Measurements from ENCODE around the gene SERPINB6. TPM values are rescaled to one million over a fixed set of nuclear protein-coding genes. Genes with fewer than 3 reads are reported as not detected.

The SERPINB6 gene
- polyA plus RNA-seq, 1 donor (not counting 4 experiments of a cell fraction or from before 2014, with no cell fraction given) = 66.4 TPM

DNA sequence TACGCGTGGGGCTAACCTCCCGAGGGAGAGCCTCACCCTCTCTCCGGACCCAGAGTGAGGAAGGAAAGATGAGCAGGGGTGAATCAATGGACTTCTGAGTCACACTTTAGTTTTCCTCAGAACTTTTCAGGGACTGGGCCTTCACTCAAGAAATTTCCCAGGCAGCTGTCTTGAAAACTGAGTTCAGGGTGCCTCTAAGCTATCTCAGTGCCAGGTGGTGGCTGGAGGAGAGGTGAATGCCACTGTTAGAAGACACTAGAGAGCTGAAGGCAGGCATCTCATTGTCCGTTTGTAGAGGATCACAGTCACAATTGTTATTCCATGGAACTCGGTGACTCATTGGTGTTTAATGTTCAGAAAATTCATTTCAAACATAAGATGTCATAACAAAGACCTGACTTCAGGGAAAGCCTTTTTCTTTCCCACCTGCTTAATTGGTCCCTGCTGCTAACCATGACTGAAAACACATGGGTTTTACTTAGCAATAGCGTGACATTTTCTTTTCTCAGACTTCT is 5.3 kb upstream of the SERPINB6 start:
- dilution Hi-C loops (cut with MboI; ENCODE audit: extremely low pct_ligation_motif_present, low sequenced_read_pairs) = no loop called here
- H3K27me3 ChIP-seq (ENCODE audit: control insufficient read depth, extremely low read depth, insufficient read depth, low read length) = no peaks in the 10 kb centered on the region
- peak overlapping the region; percentile 24 for H2AFZ ChIP-seq (ENCODE audit: control insufficient read depth, low read length)
- no peak overlapping the region for H3K9ac ChIP-seq (ENCODE audit: control insufficient read depth, extremely low read depth, insufficient read depth, low read length)
- H3K27ac ChIP-seq (ENCODE audit: control insufficient read depth, insufficient read depth, low read length) = peak overlapping the region; percentile 45
- no peaks in the 10 kb centered on the region for H3K9me1 ChIP-seq (ENCODE audit: control insufficient read depth, extremely low read depth, insufficient read depth, low read length)
- no peak overlapping the region for H3K4me3 ChIP-seq (ENCODE audit: control insufficient read depth in 2 of 3, extremely low read depth in 1 of 3, insufficient read depth in 2 of 3, low read depth in 1 of 3, low read length in 3 of 3)
- TF ChIP-seq, protein P1, sequence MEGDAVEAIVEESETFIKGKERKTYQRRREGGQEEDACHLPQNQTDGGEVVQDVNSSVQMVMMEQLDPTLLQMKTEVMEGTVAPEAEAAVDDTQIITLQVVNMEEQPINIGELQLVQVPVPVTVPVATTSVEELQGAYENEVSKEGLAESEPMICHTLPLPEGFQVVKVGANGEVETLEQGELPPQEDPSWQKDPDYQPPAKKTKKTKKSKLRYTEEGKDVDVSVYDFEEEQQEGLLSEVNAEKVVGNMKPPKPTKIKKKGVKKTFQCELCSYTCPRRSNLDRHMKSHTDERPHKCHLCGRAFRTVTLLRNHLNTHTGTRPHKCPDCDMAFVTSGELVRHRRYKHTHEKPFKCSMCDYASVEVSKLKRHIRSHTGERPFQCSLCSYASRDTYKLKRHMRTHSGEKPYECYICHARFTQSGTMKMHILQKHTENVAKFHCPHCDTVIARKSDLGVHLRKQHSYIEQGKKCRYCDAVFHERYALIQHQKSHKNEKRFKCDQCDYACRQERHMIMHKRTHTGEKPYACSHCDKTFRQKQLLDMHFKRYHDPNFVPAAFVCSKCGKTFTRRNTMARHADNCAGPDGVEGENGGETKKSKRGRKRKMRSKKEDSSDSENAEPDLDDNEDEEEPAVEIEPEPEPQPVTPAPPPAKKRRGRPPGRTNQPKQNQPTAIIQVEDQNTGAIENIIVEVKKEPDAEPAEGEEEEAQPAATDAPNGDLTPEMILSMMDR (optimal IDR thresholded peaks at IDR 0.05 in 1 of 3, IDR thresholded peaks at IDR 0.05 in 1 of 3, conservative IDR thresholded peaks at IDR 0.05 in 1 of 3; ENCODE audit: extremely low read depth in 1 of 3, insufficient read depth in 2 of 3, low read length in 3 of 3) = no peak
- no peak for TF ChIP-seq EZH2 (IDR thresholded peaks at IDR 0.05; ENCODE audit: low read length)
- H3K4me1 ChIP-seq (ENCODE audit: control insufficient read depth, extremely low read depth, insufficient read depth, low read length) = peaks cover 22% of the 10 kb centered on the region
- H3K79me2 ChIP-seq (ENCODE audit: control insufficient read depth, insufficient read depth, low read length) = no peaks in the 10 kb centered on the region
- FAIRE-seq (no peak), DNase-seq (ENCODE audit: low read depth, low spot score) (no peak)
- H3K9me3 ChIP-seq (ENCODE audit: control insufficient read depth, low read depth, low read length) = no peaks in the 10 kb centered on the region
- peak overlapping the region; percentile 22 for H3K4me2 ChIP-seq (ENCODE audit: control insufficient read depth, extremely low read depth, insufficient read depth, low read depth, low read length)
- no peaks in the 10 kb centered on the region for H3K36me3 ChIP-seq (ENCODE audit: control insufficient read depth in 2 of 2, extremely low read depth in 1 of 2, insufficient read depth in 2 of 2, low read length in 2 of 2)
- H4K20me1 ChIP-seq (ENCODE audit: control insufficient read depth, extremely low read depth, insufficient read depth, low read length) = no peaks in the 10 kb centered on the region

DNA sequence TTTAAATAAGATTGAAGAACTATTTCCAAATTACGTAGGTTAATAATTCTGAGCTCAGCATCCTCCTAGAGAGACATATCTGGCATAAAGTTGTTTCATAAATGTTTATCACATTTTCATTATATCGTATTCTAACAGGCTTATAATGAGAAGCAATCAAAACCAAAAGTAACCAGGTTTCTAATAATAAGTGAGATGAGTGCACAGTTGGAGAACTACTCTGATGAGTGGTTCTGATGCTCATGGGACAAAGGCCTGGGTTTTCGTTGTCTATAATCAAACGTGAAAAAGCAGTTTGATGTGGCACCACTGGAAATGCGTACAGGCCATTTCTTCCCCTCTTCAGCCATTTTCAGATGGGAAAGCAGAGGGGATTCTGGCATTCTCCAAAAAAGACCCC is 4.7 kb upstream of the SERPINB6 start:
- no peaks in the 10 kb centered on the region for H3K9me3 ChIP-seq (ENCODE audit: control insufficient read depth, low read depth, low read length)

More for the DNA sequence above, 4.7 kb upstream of the SERPINB6 start:
- TF ChIP-seq EZH2 (IDR thresholded peaks at IDR 0.05; ENCODE audit: low read length) = no peak
- TF ChIP-seq, protein P1 (optimal IDR thresholded peaks at IDR 0.05 in 1 of 3, IDR thresholded peaks at IDR 0.05 in 1 of 3, conservative IDR thresholded peaks at IDR 0.05 in 1 of 3; ENCODE audit: extremely low read depth in 1 of 3, insufficient read depth in 2 of 3, low read length in 3 of 3) = no peak
- Histone ChIP-seq H3K4me2 (ENCODE audit: control insufficient read depth, extremely low read depth, insufficient read depth, low read depth, low read length) (no peak overlapping the region), H3K27ac (ENCODE audit: control insufficient read depth, insufficient read depth, low read length) (no peak overlapping the region), H3K9me1 (ENCODE audit: control insufficient read depth, extremely low read depth, insufficient read depth, low read length) (no peaks in the 10 kb centered on the region), H3K4me3 (ENCODE audit: control insufficient read depth in 2 of 3, extremely low read depth in 1 of 3, insufficient read depth in 2 of 3, low read depth in 1 of 3, low read length in 3 of 3) (no peak overlapping the region), H3K27me3 (ENCODE audit: control insufficient read depth, extremely low read depth, insufficient read depth, low read length) (no peaks in the 10 kb centered on the region), H4K20me1 (ENCODE audit: control insufficient read depth, extremely low read depth, insufficient read depth, low read length) (no peaks in the 10 kb centered on the region), H3K9ac (ENCODE audit: control insufficient read depth, extremely low read depth, insufficient read depth, low read length) (no peak overlapping the region), H2AFZ (ENCODE audit: control insufficient read depth, low read length) (no peak overlapping the region), H3K4me1 (ENCODE audit: control insufficient read depth, extremely low read depth, insufficient read depth, low read length) (peaks cover 22% of the 10 kb centered on the region), H3K36me3 (ENCODE audit: control insufficient read depth in 2 of 2, extremely low read depth in 1 of 2, insufficient read depth in 2 of 2, low read length in 2 of 2) (no peaks in the 10 kb centered on the region), H3K79me2 (ENCODE audit: control insufficient read depth, insufficient read depth, low read length) (no peaks in the 10 kb centered on the region)
- FAIRE-seq = no peak
- dilution Hi-C loops (cut with MboI; ENCODE audit: extremely low pct_ligation_motif_present, low sequenced_read_pairs) = no loop called here
- no peak for DNase-seq (ENCODE audit: low read depth, low spot score)
